Psoas muscle (tissue), 8 donors: ENCODE measurements around the gene NANOS1. TPM values are rescaled to one million over a fixed set of nuclear protein-coding genes. Genes with fewer than 3 reads are reported as not detected.

Experiments
- ATAC-seq, 4 donors: fragments of 200-7000 bp; cut with Tn5 transposase; one replicate each; pipeline ENCODE4 v1.9.1; 2020; ENCODE audit warnings: moderate library complexity in 3 of 4, mild to moderate bottlenecking in 2 of 4
- DNase-seq, 2 donors: peaks; one replicate each; pipeline ENCODE4 v3.0.0-alpha.2; 2020
- H3K27ac ChIP-seq: fragments of 200-600 bp; one replicate; pipeline ENCODE4 v1.8.0; 2022
- H3K27me3 ChIP-seq, 3 donors: fragments of 200-600 bp in 1 of 3; one replicate each; pipeline versions ENCODE4 v1.6.1 to v1.8.0; 2013 to 2022; ENCODE audit warnings: low read length in 2 of 3, mild to moderate bottlenecking in 2 of 3, moderate library complexity in 1 of 3; ENCODE audit not compliant: insufficient read depth in 3 of 3
- H3K36me3 ChIP-seq, 2 donors: fragments of 200-600 bp in 1 of 2; one replicate each; pipeline versions ENCODE4 v1.6.1 to v1.8.0; 2013 to 2022; ENCODE audit warnings: low read depth in 1 of 2, mild to moderate bottlenecking in 1 of 2, moderate library complexity in 1 of 2; ENCODE audit not compliant: insufficient read depth in 1 of 2
- H3K4me1 ChIP-seq: fragments of 200-600 bp; one replicate; pipeline ENCODE4 v1.8.0; 2022
- H3K4me3 ChIP-seq: fragments of 200-600 bp; one replicate; pipeline ENCODE4 v1.8.0; 2022; ENCODE audit warnings: mild to moderate bottlenecking
- H3K9me3 ChIP-seq: fragments of 200-600 bp; one replicate; pipeline ENCODE4 v1.8.0; 2022
- WGBS, 3 donors: extraction: QIAGEN DNeasy Blood & Tissue Kit; methylation state at CpG; one replicate each; pipeline versions ENCODE4 v1.1.6 to v1.1.7; 2013; 5-methylcytosine and 5-hydroxymethylcytosine counted together
- intact Hi-C, 2 donors: fragments of 100-400 bp; cut with DNase I; formaldehyde crosslinking; loops; one replicate each; pipeline versions ENCODE4 v1.11.0 to v1.14.2; 2022
- polyA plus RNA-seq, 3 donors: library from polyadenylated mRNA; stranded (reverse); fragments of 200-250 nt; gene quantifications; one replicate each; pipeline ENCODE4 v1.2.3, GENCODE V29; 2013
- total RNA-seq, 4 donors: library from RNA; stranded (reverse); fragmentation: NEBNext Ultra II Directional in 2 of 4; extraction: Animal tissue kit (Norgen Biotek cat#: 25700) in 2 of 4; gene quantifications; one replicate each; pipeline versions ENCODE4 v1.2.1 to v1.2.4, GENCODE V29; 2021 to 2023
- TF ChIP-seq, protein P1 (sequence below): fragments of 200-600 bp; IDR thresholded peaks from one replicate; pipeline ENCODE4 v1.8.0; 2022; ENCODE audit warnings: antibody characterized with exemption
- donor health status: healthy with polysubstance abuse.
- donor health status: DM: no; HTN: no; CAD: no; lungs with moderate emphysema.
- donor health status: Bipolar disorder and iron deficiency.
- donor health status: healthy.
- donor health status: DM: yes; HTN: yes; CAD: no.
- donor health status: DM: no; HTN: no; CAD: no.
- donor health status: DM: no; HTN: no; CAD: no.
- donor health status: DM: yes; HTN: yes; CAD: no.

Gene NANOS1
- total and polyA plus RNA-seq, 7 donors: 1.4 to 59.4 (median 19.3) TPM

DNA sequence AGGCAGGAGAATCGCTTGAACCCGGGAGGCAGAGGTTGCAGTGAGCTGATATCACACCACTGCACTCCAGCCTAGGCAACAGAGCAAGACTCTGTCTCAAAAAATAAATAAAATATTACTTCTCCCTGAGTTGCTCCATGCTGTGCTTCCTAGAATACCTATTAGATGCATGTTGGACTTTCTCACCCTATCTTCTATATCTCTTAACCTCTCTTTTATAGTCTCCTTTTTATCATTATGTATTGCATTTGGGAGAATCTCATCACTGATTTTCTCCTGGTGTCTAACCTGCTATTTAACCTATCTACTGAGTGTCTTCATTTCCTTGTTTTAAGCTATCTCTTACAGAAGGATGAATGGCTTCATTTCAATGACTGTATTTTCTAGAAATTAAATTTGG, 32.1 kb upstream of the NANOS1 start:
- DNase-seq (no peak), ATAC-seq (no peak)
- Histone ChIP-seq H3K27me3 (no peaks in the 10 kb centered on the region), H3K27ac (no peak overlapping the region), H3K36me3 (no peaks in the 10 kb centered on the region), H3K4me3 (no peak overlapping the region), H3K4me1 (no peaks in the 10 kb centered on the region), H3K9me3 (no peaks in the 10 kb centered on the region)
- 95 to 100% (median 95%) methylated on average over 2 of the region's 2 CpGs for WGBS, 3 donors
- TF ChIP-seq, protein P1, sequence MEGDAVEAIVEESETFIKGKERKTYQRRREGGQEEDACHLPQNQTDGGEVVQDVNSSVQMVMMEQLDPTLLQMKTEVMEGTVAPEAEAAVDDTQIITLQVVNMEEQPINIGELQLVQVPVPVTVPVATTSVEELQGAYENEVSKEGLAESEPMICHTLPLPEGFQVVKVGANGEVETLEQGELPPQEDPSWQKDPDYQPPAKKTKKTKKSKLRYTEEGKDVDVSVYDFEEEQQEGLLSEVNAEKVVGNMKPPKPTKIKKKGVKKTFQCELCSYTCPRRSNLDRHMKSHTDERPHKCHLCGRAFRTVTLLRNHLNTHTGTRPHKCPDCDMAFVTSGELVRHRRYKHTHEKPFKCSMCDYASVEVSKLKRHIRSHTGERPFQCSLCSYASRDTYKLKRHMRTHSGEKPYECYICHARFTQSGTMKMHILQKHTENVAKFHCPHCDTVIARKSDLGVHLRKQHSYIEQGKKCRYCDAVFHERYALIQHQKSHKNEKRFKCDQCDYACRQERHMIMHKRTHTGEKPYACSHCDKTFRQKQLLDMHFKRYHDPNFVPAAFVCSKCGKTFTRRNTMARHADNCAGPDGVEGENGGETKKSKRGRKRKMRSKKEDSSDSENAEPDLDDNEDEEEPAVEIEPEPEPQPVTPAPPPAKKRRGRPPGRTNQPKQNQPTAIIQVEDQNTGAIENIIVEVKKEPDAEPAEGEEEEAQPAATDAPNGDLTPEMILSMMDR: no peak
- intact Hi-C loops: no loop called here

DNA sequence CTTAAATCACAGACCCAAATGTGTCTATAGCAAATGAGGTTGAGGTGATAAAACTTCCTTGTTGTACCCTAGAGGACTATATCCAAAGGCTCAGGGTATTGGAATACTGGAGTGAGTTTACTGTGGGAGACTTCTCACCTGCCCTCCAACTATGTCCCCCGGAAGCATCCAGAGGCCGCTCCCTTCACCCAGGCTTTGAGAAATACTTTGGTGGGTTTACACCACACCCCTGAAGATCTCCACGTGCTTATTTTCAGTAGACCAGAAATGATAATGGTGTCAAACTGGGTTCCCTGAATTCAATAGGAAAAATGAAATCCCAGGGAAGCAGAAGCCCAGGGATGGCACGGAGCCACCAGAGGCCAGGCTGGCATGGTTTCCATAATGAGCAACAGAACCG, 31.3 kb upstream of the NANOS1 start:
- Histone ChIP-seq H3K4me1 (peaks cover 5% of the 10 kb centered on the region), H3K27me3 (no peaks in the 10 kb centered on the region), H3K36me3 (no peaks in the 10 kb centered on the region), H3K4me3 (no peak overlapping the region), H3K9me3 (no peaks in the 10 kb centered on the region), H3K27ac (no peak overlapping the region)
- ATAC-seq (no peak), DNase-seq (no peak)
- TF ChIP-seq, protein P1: no peak
- intact Hi-C loops: no loop called here
- WGBS, 3 donors: 87 to 90% (median 87%) methylated on average over 5 of the region's 5 CpGs

DNA sequence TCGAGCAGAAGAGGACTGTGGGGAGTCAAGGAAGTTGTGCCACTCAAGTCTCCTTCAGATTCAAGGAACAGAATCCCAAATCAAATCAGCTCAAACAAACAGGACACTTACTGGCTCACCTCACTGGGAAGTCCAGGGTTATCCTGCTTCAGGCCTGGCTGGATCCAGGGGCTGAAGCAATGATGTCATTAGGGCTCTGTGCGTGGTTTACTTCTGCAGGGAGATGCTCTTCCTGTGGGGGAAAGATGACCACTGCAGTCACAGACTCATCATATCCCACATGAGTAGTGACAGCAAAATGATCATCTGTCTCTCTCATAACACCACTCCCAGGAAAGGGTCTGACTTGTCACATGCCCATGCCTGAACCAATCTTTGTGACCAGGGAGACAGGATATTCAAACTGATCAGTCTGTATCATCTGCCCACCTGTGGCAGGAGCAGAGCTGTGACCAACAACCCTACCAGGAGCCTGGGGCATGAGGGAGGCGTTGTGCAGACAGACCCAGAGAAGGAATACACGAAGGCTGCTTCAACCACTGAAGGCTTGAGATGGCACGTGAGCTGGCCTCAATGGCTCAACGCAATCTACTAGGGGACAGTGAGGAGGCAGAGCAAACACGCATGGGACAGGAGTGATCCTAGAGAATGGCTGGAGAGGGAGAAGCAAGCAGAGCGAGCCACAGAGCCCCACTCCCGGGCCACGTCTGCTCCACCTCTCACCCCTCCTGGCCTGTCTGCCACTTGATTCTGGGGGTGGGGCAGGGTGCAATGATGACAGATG, 27.6 kb upstream of the NANOS1 start:
- TF ChIP-seq, protein P1: no peak
- Histone ChIP-seq H3K36me3 (no peaks in the 10 kb centered on the region), H3K4me3 (no peak overlapping the region), H3K9me3 (no peaks in the 10 kb centered on the region), H3K27me3 (no peaks in the 10 kb centered on the region), H3K27ac (no peak overlapping the region), H3K4me1 (peaks cover 28% of the 10 kb centered on the region)
- ATAC-seq (no peak), DNase-seq (no peak)
- intact Hi-C loops: loop anchor here in 1 of 2 donors (5.0 kb wide), 1 partner anchor 40 kb away; no protein-coding TSS in a partner anchor
- WGBS, 3 donors: 87 to 92% (median 91%) methylated on average over 10 of the region's 10 CpGs

DNA sequence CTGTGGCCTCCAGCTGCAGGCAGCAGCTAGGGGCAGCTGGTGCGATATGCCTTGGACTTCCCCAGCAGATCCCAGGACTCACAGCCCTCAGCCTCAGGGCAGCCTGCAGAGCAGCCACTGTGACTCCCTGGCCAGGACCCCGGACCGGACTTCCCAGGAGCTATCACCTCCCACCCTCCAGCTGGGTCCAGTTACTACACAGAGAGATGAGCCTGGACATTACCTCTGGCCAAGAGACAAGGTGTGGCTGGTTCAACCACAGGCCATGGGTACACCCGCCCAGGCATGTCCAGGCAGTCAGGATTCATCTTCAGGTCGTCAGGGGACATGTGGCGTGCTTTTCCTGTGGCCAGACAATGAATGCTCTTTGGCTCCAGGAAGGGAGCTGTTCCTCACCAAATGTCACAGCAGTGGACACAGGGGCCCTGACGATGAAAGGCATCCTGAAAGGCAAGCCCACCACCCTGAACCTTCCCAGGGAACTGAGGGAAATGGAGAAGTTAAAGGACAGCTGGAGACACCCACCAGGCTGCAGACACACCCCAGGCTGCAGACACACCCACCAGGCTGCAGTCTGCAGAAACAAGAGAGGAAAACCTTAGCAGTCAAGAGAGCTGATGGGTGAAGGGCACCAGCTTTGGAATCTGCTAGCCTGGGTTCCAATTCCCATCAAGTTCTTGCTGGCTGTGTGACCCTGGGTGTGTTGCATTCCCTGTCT, 25.8 kb upstream of the NANOS1 start:
- intact Hi-C loops: loop anchor here in 1 of 2 donors (5.0 kb wide), 1 partner anchor 41 kb away; no protein-coding TSS in a partner anchor
- no peaks in the 10 kb centered on the region for H3K9me3 ChIP-seq
- peak in 1 of 2 donors; percentile 60 for DNase-seq
- H3K27ac ChIP-seq: peak overlapping the region; percentile 46
- H3K4me3 ChIP-seq: no peak overlapping the region
- no peaks in the 10 kb centered on the region for H3K36me3 ChIP-seq
- ATAC-seq: peak in 3 of 4 donors; percentile 49 to 70 (median 60)
- peaks cover 34% of the 10 kb centered on the region for H3K4me1 ChIP-seq
- no peaks in the 10 kb centered on the region for H3K27me3 ChIP-seq
- WGBS, 3 donors: 29 to 53% (median 50%) methylated on average over 7 of the region's 7 CpGs
- TF ChIP-seq, protein P1: no peak
